ENCODE measurements around the gene TEAD1. TPM values are rescaled to one million over a fixed set of nuclear protein-coding genes. Genes with fewer than 3 reads are reported as not detected.

TEAD1 gene
- total RNA-seq, 1 donor from 2014 or later: 17.6 TPM

GRCh38 chr11:12840871-12841660 is 166.8 kb downstream of the TEAD1 start:
- DNase-seq (ENCODE audit: low read depth) (peak; percentile 50), FAIRE-seq (no peak)
- TF ChIP-seq, protein P1, sequence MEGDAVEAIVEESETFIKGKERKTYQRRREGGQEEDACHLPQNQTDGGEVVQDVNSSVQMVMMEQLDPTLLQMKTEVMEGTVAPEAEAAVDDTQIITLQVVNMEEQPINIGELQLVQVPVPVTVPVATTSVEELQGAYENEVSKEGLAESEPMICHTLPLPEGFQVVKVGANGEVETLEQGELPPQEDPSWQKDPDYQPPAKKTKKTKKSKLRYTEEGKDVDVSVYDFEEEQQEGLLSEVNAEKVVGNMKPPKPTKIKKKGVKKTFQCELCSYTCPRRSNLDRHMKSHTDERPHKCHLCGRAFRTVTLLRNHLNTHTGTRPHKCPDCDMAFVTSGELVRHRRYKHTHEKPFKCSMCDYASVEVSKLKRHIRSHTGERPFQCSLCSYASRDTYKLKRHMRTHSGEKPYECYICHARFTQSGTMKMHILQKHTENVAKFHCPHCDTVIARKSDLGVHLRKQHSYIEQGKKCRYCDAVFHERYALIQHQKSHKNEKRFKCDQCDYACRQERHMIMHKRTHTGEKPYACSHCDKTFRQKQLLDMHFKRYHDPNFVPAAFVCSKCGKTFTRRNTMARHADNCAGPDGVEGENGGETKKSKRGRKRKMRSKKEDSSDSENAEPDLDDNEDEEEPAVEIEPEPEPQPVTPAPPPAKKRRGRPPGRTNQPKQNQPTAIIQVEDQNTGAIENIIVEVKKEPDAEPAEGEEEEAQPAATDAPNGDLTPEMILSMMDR (IDR thresholded peaks at IDR 0.05; ENCODE audit: insufficient read depth, low read length, severe bottlenecking): no peak
- Histone ChIP-seq H3K27me3 (ENCODE audit: control insufficient read depth, insufficient read depth, low read length) (no peaks in the 10 kb centered on the region), H3K36me3 (ENCODE audit: control insufficient read depth, insufficient read depth, low read length) (no peaks in the 10 kb centered on the region), H3K4me3 (ENCODE audit: low read depth, low read length) (no peak overlapping the region)

GRCh38 chr11:12841946-12842630 is 167.9 kb downstream of the TEAD1 start:
- no peak overlapping the region for H3K4me3 ChIP-seq (ENCODE audit: low read depth, low read length)
- H3K27me3 ChIP-seq (ENCODE audit: control insufficient read depth, insufficient read depth, low read length): no peaks in the 10 kb centered on the region
- TF ChIP-seq, protein P1 (IDR thresholded peaks at IDR 0.05; ENCODE audit: insufficient read depth, low read length, severe bottlenecking): no peak
- FAIRE-seq (no peak), DNase-seq (ENCODE audit: low read depth) (peak; percentile 69)
- no peaks in the 10 kb centered on the region for H3K36me3 ChIP-seq (ENCODE audit: control insufficient read depth, insufficient read depth, low read length)

- peak; percentile 47 for DNase-seq (ENCODE audit: low read depth)
- Histone ChIP-seq H3K4me3 (ENCODE audit: low read depth, low read length) (no peak overlapping the region), H3K36me3 (ENCODE audit: control insufficient read depth, insufficient read depth, low read length) (no peaks in the 10 kb centered on the region)
These were observed 168.9 kb downstream of the TEAD1 start for GRCh38 chr11:12842933-12843636.

GRCh38 chr11:12845163-12845562 is 170.9 kb downstream of the TEAD1 start:
- no peaks in the 10 kb centered on the region for H3K27me3 ChIP-seq (ENCODE audit: control insufficient read depth, insufficient read depth, low read length)
- FAIRE-seq: no peak
- no peak overlapping the region for H3K4me3 ChIP-seq (ENCODE audit: low read depth, low read length)

More at GRCh38 chr11:12842933-12843636, 168.9 kb downstream of the TEAD1 start:
- H3K27me3 ChIP-seq (ENCODE audit: control insufficient read depth, insufficient read depth, low read length): no peaks in the 10 kb centered on the region
- FAIRE-seq: no peak
- TF ChIP-seq, protein P1 (IDR thresholded peaks at IDR 0.05; ENCODE audit: insufficient read depth, low read length, severe bottlenecking): no peak

GRCh38 chr11:12845739-12846358 is 171.6 kb downstream of the TEAD1 start:
- DNase-seq (ENCODE audit: low read depth) (no peak), FAIRE-seq (no peak)
- TF ChIP-seq, protein P1 (IDR thresholded peaks at IDR 0.05; ENCODE audit: insufficient read depth, low read length, severe bottlenecking): no peak
- H3K27me3 ChIP-seq (ENCODE audit: control insufficient read depth, insufficient read depth, low read length): no peaks in the 10 kb centered on the region
- H3K4me3 ChIP-seq (ENCODE audit: low read depth, low read length): no peak overlapping the region
- H3K36me3 ChIP-seq (ENCODE audit: control insufficient read depth, insufficient read depth, low read length): no peaks in the 10 kb centered on the region

More at GRCh38 chr11:12845163-12845562, 170.9 kb downstream of the TEAD1 start:
- DNase-seq (ENCODE audit: low read depth): no peak
- no peaks in the 10 kb centered on the region for H3K36me3 ChIP-seq (ENCODE audit: control insufficient read depth, insufficient read depth, low read length)
- TF ChIP-seq, protein P1 (IDR thresholded peaks at IDR 0.05; ENCODE audit: insufficient read depth, low read length, severe bottlenecking): no peak

Data from bronchial epithelial cell (primary cell).